HEK293 (cell line): ENCODE data around the gene BHMT2.
A peak's percentile ranks its signal among the peaks of the same experiment; 100 is the strongest.

Source experiments
- CTCF ChIA-PET: fragments of 350-600 bp; formaldehyde crosslinking; extraction: SDS; loops from one replicate; lab custom pipeline; 2021; ENCODE audit warnings: antibody characterized with exemption; lab: Yijun Ruan, JAX
- POLR2A ChIA-PET: fragments of 300-600 bp; formaldehyde crosslinking; extraction: SDS; loops from one replicate; lab custom pipeline; 2020; ENCODE audit warnings: antibody characterized with exemption, inconsistent platforms; lab: Yijun Ruan, JAX
- H3K27ac ChIP-seq: fragments of 200-500 bp; sonication (Bioruptor generic); 2 replicates; pipeline ENCODE4 v1.5.1; 2014; ENCODE audit warnings: low read depth, low read length, control low read depth, inconsistent platforms; ENCODE audit errors: extremely low read depth
- H3K36me3 ChIP-seq, 2 experiments: fragments of 200-500 bp in 1 of 2; sonication (Bioruptor generic) in 1 of 2; 1 replicate in 1 of 2; 2 replicates in 1 of 2; pipeline ENCODE4 v1.5.1; 2014 to 2017; ENCODE audit warnings: inconsistent platforms in 2 of 2, low read length in 2 of 2; ENCODE audit not compliant: control insufficient read depth in 2 of 2, insufficient read depth in 1 of 2
- H3K4me1 ChIP-seq: fragments of 200-500 bp; sonication (Bioruptor generic); 2 replicates; pipeline ENCODE4 v1.5.1; 2014; ENCODE audit warnings: mild to moderate bottlenecking, low read length, inconsistent platforms; ENCODE audit not compliant: control insufficient read depth, insufficient read depth
- H3K4me3 ChIP-seq: 2 replicates; pipeline ENCODE4 v1.5.1; 2011; ENCODE audit warnings: low read depth, mild to moderate bottlenecking, control low read depth, low read length, moderate library complexity
- H3K9me3 ChIP-seq: fragments of 200-500 bp; sonication (Bioruptor generic); 2 replicates; pipeline ENCODE4 v1.5.1; 2014; ENCODE audit warnings: low read depth, low read length, inconsistent platforms; ENCODE audit not compliant: control insufficient read depth, insufficient read depth
- EGR2 ChIP-seq: fragments of 450-650 bp; formaldehyde crosslinking; IDR thresholded peaks from 2 replicates; pipeline ENCODE4 v1.5.1; 2016; ENCODE audit warnings: low read depth, missing biosample characterization, missing genetic modification characterization
- FEZF1 ChIP-seq: fragments of 450-650 bp; formaldehyde crosslinking; IDR thresholded peaks from 2 replicates; pipeline ENCODE4 v1.5.1; 2016; ENCODE audit warnings: missing biosample characterization, missing genetic modification characterization
- KLF17 ChIP-seq: fragments of 450-650 bp; formaldehyde crosslinking; IDR thresholded peaks from 2 replicates; pipeline ENCODE4 v1.5.1; 2016; ENCODE audit warnings: missing biosample characterization, missing genetic modification characterization
- OVOL3 ChIP-seq: fragments of 450-650 bp; formaldehyde crosslinking; IDR thresholded peaks from 2 replicates; pipeline ENCODE4 v1.5.1; 2016; ENCODE audit warnings: missing biosample characterization, missing genetic modification characterization
- PATZ1 ChIP-seq: fragments of 450-650 bp; formaldehyde crosslinking; IDR thresholded peaks from 2 replicates; pipeline ENCODE4 v1.5.1; 2016; ENCODE audit warnings: missing biosample characterization, missing genetic modification characterization
- YY2 ChIP-seq: fragments of 450-650 bp; formaldehyde crosslinking; IDR thresholded peaks from 2 replicates; pipeline ENCODE4 v1.5.1; 2016; ENCODE audit warnings: missing biosample characterization, missing genetic modification characterization
- ZBTB26 ChIP-seq: fragments of 450-650 bp; formaldehyde crosslinking; optimal IDR thresholded peaks from 2 replicates; pipeline ENCODE3; 2016; ENCODE audit warnings: missing biosample characterization, mild to moderate bottlenecking, missing genetic modification characterization
- ZBTB7A ChIP-seq: fragments of 450-650 bp; formaldehyde crosslinking; IDR thresholded peaks from 2 replicates; pipeline ENCODE4 v1.5.1; 2016; ENCODE audit warnings: low read depth, missing biosample characterization, missing genetic modification characterization
- ZNF114 ChIP-seq: fragments of 450-650 bp; formaldehyde crosslinking; IDR thresholded peaks from 2 replicates; pipeline ENCODE4 v1.5.0; 2017; ENCODE audit warnings: missing biosample characterization, missing genetic modification characterization
- ZNF202 ChIP-seq: fragments of 450-650 bp; formaldehyde crosslinking; IDR thresholded peaks from 2 replicates; pipeline ENCODE4 v1.5.1; 2016; ENCODE audit warnings: missing biosample characterization, missing genetic modification characterization, borderline replicate concordance
- ZNF248 ChIP-seq: fragments of 450-650 bp; formaldehyde crosslinking; IDR thresholded peaks from 2 replicates; pipeline ENCODE4 v1.5.1; 2017; ENCODE audit warnings: missing biosample characterization, missing genetic modification characterization
- ZNF580 ChIP-seq: fragments of 450-650 bp; formaldehyde crosslinking; IDR thresholded peaks from 2 replicates; pipeline ENCODE4 v1.5.1; 2016; ENCODE audit warnings: missing biosample characterization, missing genetic modification characterization
- ZNF585B ChIP-seq: fragments of 450-650 bp; formaldehyde crosslinking; IDR thresholded peaks from 2 replicates; pipeline ENCODE4 v1.5.1; 2016; ENCODE audit warnings: missing biosample characterization, missing genetic modification characterization
- ZNF645 ChIP-seq: fragments of 450-650 bp; formaldehyde crosslinking; IDR thresholded peaks from 2 replicates; pipeline ENCODE4; 2016; ENCODE audit warnings: missing biosample characterization, missing genetic modification characterization
- ZNF768 ChIP-seq: fragments of 450-650 bp; formaldehyde crosslinking; IDR thresholded peaks from 2 replicates; pipeline ENCODE4 v1.5.1; 2018; ENCODE audit warnings: missing biosample characterization, mild to moderate bottlenecking, missing genetic modification characterization
- ZSCAN23 ChIP-seq: fragments of 450-650 bp; formaldehyde crosslinking; IDR thresholded peaks from 2 replicates; pipeline ENCODE4 v1.5.1; 2016; ENCODE audit warnings: missing biosample characterization, missing genetic modification characterization

BHMT2 gene

GRCh38 chr5:79108792-79109191 is 39.2 kb downstream of the BHMT2 start (continued):
- no peak for TF ChIP-seq ZNF202 (tag by site-specific recombination)
- no peak for TF ChIP-seq ZNF645 (tag by site-specific recombination)
- TF ChIP-seq OVOL3, result no peak

GRCh38 chr5:79109527-79110492 is 40.2 kb downstream of the BHMT2 start:
- Histone ChIP-seq H3K27ac (no peak overlapping the region), H3K36me3 (no peaks in the 10 kb centered on the region), H3K4me1 (peaks cover 10% of the 10 kb centered on the region; the same call in 1 of the 2 replicates), H3K9me3 (no peaks in the 10 kb centered on the region), H3K4me3 (no peak overlapping the region)
- no peak for TF ChIP-seq ZSCAN23 (tag by site-specific recombination)
- TF ChIP-seq ZNF580 (tag by site-specific recombination), result 0 out of 2 replicates have a peak, but pooled peaks have one; percentile 52
- TF ChIP-seq ZBTB7A (tag by site-specific recombination), result no peak
- TF ChIP-seq OVOL3, result no peak
- TF ChIP-seq, all 188 proteins: peak for 1
- POLR2A ChIA-PET, result no interaction called here
- CTCF ChIA-PET, result interaction anchor here (0.6 to 1.4 kb wide), 2 partner anchors 10 to 85 kb away, joined by 3 to 7 read pairs; no protein-coding TSS in a partner anchor

GRCh38 chr5:79111387-79111959 is 41.9 kb downstream of the BHMT2 start, which contains the start of gene BHMT:
TSS of gene BHMT (plus strand) at chr5:79111809. CDS start at chr5:79111886, 77 bp downstream.
- no peaks in the 10 kb centered on the region for H3K36me3 ChIP-seq
- POLR2A ChIA-PET, result no interaction called here
- peaks cover 10% of the 10 kb centered on the region; the same call in 1 of the 2 replicates for H3K4me1 ChIP-seq
- H3K27ac ChIP-seq, result no peak within 1 kb of the TSS
- H3K9me3 ChIP-seq, result no peaks in the 10 kb centered on the region
- TF ChIP-seq ZNF585B (tag by site-specific recombination) (no peak), ZNF114 (tag by site-specific recombination) (no peak), FEZF1 (tag by site-specific recombination) (no peak), EGR2 (tag by site-specific recombination) (no peak), ZBTB26 (no peak), ZNF768 (tag by site-specific recombination) (no peak), ZNF248 (tag by site-specific recombination) (no peak), YY2 (no peak)
- no peak within 1 kb of the TSS for H3K4me3 ChIP-seq
- CTCF ChIA-PET, result no interaction called here

GRCh38 chr5:79111960-79112702 is 42.6 kb downstream of the BHMT2 start:
- ChIA-PET CTCF (interaction anchor here (0.8 kb wide), 1 partner anchor 21 kb away, joined by 3 read pairs; no protein-coding TSS in a partner anchor), POLR2A (no interaction called here)
- Histone ChIP-seq H3K4me1 (peaks cover 10% of the 10 kb centered on the region; the same call in 1 of the 2 replicates), H3K36me3 (no peaks in the 10 kb centered on the region), H3K9me3 (no peaks in the 10 kb centered on the region), H3K4me3 (no peak overlapping the region), H3K27ac (no peak overlapping the region)
- TF ChIP-seq PATZ1 (tag by site-specific recombination) (no peak), KLF17 (tag by site-specific recombination) (no peak)
